A549 (cell line): ENCODE measurements around the gene KCNE4.

Source experiments
- CEBPB ChIP-seq, 2 experiments: fragments of >200 bp in 1 of 2; sonication (Bioruptor Twin) in 1 of 2; formaldehyde crosslinking in 1 of 2; IDR thresholded peaks; 2 replicates each; pipeline ENCODE4 v1.6.1; 2012 to 2016
- CTCF ChIP-seq: fragments of >200 bp; sonication (Bioruptor Twin); formaldehyde crosslinking; IDR thresholded peaks from 3 replicates; pipeline ENCODE4 v1.5.1; 2016
- JUN ChIP-seq, 2 experiments: fragments of >200 bp; sonication (Bioruptor Twin); formaldehyde crosslinking; IDR thresholded peaks; 2 replicates in 1 of 2; 3 replicates in 1 of 2; pipeline ENCODE4 v1.6.1; 2016 to 2017
- JUNB ChIP-seq: fragments of >200 bp; sonication (Bioruptor Twin); formaldehyde crosslinking; IDR thresholded peaks from 2 replicates; pipeline ENCODE4 v1.6.1; 2016
- MAFK ChIP-seq: fragments of 450-650 bp; IDR thresholded peaks from 2 replicates; pipeline ENCODE4 v1.6.1; 2014; ENCODE audit not compliant: partially characterized antibody
- RFX5 ChIP-seq: fragments of 450-650 bp; IDR thresholded peaks from 2 replicates; pipeline ENCODE4 v1.7.1; 2014; ENCODE audit warnings: antibody characterized with exemption, mild to moderate bottlenecking, moderate library complexity

GRCh38 chr2:223081789-223082188 lies 29.8 kb downstream of the KCNE4 start:
- TF ChIP-seq CTCF (no peak), JUN (IDR thresholded peaks at IDR 0.05) (no peak), RFX5 (no peak), CEBPB (IDR thresholded peaks at IDR 0.05) (no peak), MAFK (no peak), JUNB (no peak)
